ENCODE results near the gene BDH1.

DNA sequence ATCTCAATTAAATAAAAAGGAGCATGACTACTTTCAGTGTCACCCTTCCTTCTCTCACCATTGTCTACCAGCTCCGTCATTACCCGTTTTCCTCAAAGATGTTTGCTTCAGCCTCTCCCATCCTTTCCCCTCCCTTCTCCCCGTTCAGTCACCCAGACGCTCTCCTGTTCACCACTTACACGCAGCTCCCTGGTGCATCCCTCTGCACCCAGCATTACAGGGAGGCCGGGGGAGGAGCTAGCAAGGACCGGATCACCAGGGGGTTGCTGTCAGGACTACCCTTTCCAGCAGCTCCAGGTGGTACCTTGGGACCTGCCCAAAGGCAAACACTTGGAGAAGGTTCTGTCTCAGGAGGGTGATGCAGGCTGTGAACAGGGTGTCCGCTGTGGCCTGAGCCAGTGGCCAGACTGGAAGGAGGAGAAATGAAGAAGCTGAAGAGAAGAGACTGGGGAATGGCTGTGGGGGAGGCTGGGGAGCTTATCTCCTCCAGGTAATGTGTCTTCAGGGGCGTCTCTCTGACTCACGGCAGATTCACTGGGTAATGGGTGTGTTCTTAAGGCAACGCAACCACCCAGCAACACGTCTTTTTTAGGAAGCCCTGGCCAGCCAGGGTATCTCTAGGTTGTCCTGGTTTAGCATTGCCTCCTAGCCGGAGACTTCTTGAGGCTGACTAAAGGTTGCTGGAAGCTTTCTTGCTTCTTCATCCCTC, 21.8 kb upstream of the BDH1 start:
- TF ChIP-seq POLR2A (IDR thresholded peaks at IDR 0.05) = no peak
- TF ChIP-seq, protein P1, sequence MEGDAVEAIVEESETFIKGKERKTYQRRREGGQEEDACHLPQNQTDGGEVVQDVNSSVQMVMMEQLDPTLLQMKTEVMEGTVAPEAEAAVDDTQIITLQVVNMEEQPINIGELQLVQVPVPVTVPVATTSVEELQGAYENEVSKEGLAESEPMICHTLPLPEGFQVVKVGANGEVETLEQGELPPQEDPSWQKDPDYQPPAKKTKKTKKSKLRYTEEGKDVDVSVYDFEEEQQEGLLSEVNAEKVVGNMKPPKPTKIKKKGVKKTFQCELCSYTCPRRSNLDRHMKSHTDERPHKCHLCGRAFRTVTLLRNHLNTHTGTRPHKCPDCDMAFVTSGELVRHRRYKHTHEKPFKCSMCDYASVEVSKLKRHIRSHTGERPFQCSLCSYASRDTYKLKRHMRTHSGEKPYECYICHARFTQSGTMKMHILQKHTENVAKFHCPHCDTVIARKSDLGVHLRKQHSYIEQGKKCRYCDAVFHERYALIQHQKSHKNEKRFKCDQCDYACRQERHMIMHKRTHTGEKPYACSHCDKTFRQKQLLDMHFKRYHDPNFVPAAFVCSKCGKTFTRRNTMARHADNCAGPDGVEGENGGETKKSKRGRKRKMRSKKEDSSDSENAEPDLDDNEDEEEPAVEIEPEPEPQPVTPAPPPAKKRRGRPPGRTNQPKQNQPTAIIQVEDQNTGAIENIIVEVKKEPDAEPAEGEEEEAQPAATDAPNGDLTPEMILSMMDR (IDR thresholded peaks at IDR 0.05) = no peak
- TF ChIP-seq POLR2AphosphoS5 (IDR thresholded peaks at IDR 0.05) = no peak
